Suprapubic skin (tissue), 4 donors: Measurements from ENCODE around the gene TPH1.

ENCODE experiments used
- CTCF ChIP-seq, 2 donors: fragments of 200-600 bp in 1 of 2; fragments of 450-650 bp in 1 of 2; sonication (generic) in 1 of 2; IDR thresholded peaks; one replicate each; pipeline ENCODE4 v1.5.1; 2016 to 2019; ENCODE audit warnings: antibody characterized with exemption in 2 of 2, mild to moderate bottlenecking in 1 of 2, moderate library complexity in 1 of 2
- EP300 ChIP-seq: sonication (generic); formaldehyde crosslinking; IDR thresholded peaks from one replicate; pipeline ENCODE4 v1.6.1; 2017; ENCODE audit warnings: antibody characterized with exemption
- POLR2A ChIP-seq, 2 donors: fragments of 450-650 bp; IDR thresholded peaks; one replicate each; pipeline ENCODE4 v1.6.1; 2017; ENCODE audit warnings: antibody characterized with exemption in 2 of 2, mild to moderate bottlenecking in 2 of 2, moderate library complexity in 2 of 2
- POLR2AphosphoS5 ChIP-seq, 3 donors: sonication (generic); formaldehyde crosslinking; IDR thresholded peaks; one replicate each; pipeline ENCODE4 v1.6.1; 2017; ENCODE audit warnings: antibody characterized with exemption in 3 of 3

- TF ChIP-seq POLR2A (IDR thresholded peaks at IDR 0.05): no peak
- no peak for TF ChIP-seq CTCF (IDR thresholded peaks at IDR 0.05)
- TF ChIP-seq POLR2AphosphoS5 (IDR thresholded peaks at IDR 0.05): no peak
- TF ChIP-seq EP300: no peak
These were observed 42.9 kb upstream of the TPH1 start for GRCh38 chr11:18088966-18089365.
